ENCODE results near the gene GABRR1. TPM values are rescaled to one million over a fixed set of nuclear protein-coding genes. Genes with fewer than 3 reads are reported as not detected.

Gene GABRR1
- total and polyA plus RNA-seq, 9 donors: 0.07 TPM; not detected in 8

DNA sequence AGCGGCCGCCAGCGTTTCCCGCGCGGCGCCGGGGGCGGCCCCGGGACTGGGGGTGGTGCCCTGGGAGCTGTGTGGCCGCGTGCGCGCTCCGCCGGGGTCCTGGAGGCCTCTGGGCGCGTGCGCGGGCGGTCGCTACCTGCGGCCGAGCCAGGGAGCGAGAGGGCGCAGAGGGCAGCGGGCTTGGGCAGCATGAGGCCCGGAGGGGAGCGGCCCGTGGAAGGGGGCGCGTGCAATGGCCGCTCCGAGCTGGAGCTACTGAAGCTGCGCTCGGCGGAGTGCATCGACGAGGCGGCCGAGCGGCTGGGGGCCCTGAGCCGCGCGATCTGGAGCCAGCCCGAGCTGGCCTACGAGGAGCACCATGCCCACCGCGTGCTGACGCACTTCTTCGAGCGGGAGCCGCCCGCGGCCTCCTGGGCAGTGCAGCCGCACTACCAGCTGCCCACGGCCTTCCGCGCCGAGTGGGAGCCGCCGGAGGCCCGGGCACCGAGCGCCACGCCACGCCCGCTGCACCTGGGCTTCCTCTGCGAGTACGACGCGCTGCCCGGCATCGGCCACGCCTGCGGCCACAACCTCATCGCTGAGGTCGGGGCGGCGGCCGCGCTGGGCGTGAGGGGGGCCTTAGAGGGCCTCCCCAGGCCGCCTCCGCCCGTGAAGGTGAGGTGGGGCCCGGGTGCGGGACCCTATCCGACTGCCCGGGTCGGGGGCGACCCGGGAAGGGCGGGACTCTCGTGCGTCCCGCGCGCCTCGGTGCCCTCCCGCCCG lies 71.0 kb downstream of the GABRR1 start, which contains the start of gene PM20D2:
PM20D2 (plus strand) TSS at position 100 of the 762 bp plus-strand sequence; CDS start at position 190, 90 bp downstream.
- H3K4me3 ChIP-seq: peak within 1 kb of the TSS; percentile 77
- H3K27me3 ChIP-seq: no peaks in the 10 kb centered on the region
- H3K27ac ChIP-seq: peak within 1 kb of the TSS; percentile 82 to 97
- WGBS, 3 donors: 0 to 1% (median 0%) methylated on average over 62 to 102 of the region's 102 CpGs
- peak; percentile 65 to 82 (median 75) for DNase-seq
- intact Hi-C loops (cut with DNase I): loop anchor here in 2 of 4 donors (10.0 kb wide), 1 partner anchor 61 kb away; the partner anchor contains the start of gene PNRC1 (in 2 of the 2)
- TF ChIP-seq EP300 (IDR thresholded peaks at IDR 0.05) (no peak), POLR2A (IDR thresholded peaks at IDR 0.05) (peak; percentile 55)
- H3K36me3 ChIP-seq: no peaks in the 10 kb centered on the region
- H3K9me3 ChIP-seq: no peaks in the 10 kb centered on the region
- peaks cover 6% of the 10 kb centered on the region for H3K4me1 ChIP-seq (ENCODE audit: insufficient read depth)

DNA sequence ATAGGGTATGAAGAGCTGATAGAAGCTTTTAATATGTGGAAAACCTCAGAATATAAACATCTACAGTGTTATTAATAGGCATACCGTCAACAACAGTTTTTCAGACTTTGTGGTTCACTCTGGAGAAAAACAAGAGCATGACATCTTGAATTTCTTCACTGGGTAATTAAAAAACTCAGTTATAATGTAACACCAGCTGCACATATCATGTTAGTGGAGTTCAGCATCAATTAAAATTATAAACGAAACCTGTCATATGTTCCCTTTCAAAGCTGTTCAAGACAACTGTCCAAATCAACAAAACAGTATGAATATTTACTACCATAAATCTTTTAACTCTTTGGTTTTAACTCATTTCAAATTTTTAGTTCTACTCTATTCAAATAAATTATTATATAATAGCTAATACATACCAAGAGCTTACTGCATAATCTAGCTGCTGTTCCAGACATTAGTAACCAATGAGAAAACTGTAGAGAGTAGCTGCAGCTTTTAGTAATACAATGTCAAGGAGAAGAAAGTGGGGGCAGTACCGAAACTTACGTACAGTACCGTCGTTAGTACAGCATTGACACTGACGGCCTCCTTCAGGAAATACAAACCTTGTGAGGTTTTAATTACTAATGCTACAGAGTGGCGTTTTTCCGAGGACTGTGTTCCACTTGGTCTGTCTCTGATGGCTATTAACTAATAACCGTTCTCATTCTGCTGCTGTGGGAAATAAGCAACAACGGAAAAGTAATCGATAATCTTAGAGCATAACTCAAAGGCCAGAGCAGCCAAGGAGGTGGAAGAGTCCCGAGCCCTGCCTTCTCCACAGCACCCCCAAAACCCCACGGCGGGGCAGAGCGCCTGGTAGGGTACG lies 71.8 kb downstream of the GABRR1 start:
- H3K27ac ChIP-seq: peak overlapping the region; percentile 82 to 97
- H3K9me3 ChIP-seq: no peaks in the 10 kb centered on the region
- intact Hi-C loops (cut with DNase I): loop anchor here in 2 of 4 donors (10.0 kb wide), 1 partner anchor 61 kb away; the partner anchor contains the start of gene PNRC1 (in 2 of the 2)
- H3K4me3 ChIP-seq: peak overlapping the region; percentile 77
- no peak for DNase-seq
- no peaks in the 10 kb centered on the region for H3K27me3 ChIP-seq
- TF ChIP-seq EP300 (IDR thresholded peaks at IDR 0.05) (no peak), POLR2A (IDR thresholded peaks at IDR 0.05) (no peak)
- TF ChIP-seq, protein P1, sequence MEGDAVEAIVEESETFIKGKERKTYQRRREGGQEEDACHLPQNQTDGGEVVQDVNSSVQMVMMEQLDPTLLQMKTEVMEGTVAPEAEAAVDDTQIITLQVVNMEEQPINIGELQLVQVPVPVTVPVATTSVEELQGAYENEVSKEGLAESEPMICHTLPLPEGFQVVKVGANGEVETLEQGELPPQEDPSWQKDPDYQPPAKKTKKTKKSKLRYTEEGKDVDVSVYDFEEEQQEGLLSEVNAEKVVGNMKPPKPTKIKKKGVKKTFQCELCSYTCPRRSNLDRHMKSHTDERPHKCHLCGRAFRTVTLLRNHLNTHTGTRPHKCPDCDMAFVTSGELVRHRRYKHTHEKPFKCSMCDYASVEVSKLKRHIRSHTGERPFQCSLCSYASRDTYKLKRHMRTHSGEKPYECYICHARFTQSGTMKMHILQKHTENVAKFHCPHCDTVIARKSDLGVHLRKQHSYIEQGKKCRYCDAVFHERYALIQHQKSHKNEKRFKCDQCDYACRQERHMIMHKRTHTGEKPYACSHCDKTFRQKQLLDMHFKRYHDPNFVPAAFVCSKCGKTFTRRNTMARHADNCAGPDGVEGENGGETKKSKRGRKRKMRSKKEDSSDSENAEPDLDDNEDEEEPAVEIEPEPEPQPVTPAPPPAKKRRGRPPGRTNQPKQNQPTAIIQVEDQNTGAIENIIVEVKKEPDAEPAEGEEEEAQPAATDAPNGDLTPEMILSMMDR (IDR thresholded peaks at IDR 0.05): no peak
- no peaks in the 10 kb centered on the region for H3K36me3 ChIP-seq
- peaks cover 6% of the 10 kb centered on the region for H3K4me1 ChIP-seq (ENCODE audit: insufficient read depth)
- 0 to 2% (median 1%) methylated on average over 17 of the region's 17 CpGs for WGBS, 3 donors

DNA sequence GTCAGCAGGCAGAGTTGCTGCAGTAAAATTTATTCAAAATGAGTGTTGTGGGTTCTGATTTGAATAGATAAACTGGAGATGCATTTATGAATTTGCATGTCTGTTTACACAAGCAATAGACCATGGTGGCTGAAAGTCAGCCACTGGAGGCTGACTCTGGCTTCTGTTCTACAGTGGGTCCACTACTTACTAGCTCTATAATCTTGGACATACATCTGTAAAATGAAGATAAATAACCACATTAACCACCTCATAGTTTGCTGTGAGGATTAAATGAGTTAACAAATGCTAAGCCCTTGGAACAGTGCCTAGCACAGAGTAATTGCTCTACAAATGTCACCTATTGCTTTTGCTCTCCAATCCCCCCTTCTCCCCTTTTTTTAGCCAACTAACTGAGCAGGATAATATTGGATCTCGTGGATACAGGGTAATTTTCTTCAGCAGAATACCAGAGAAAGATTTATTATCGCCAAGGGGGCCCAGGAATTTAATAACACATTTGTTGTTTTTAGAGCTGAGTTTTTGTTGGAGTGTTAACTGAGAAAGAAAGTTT lies 72.7 kb downstream of the GABRR1 start:
- peak overlapping the region in 1 of 2 donors; percentile 19 for H3K27ac ChIP-seq
- H3K9me3 ChIP-seq: no peaks in the 10 kb centered on the region
- WGBS, 3 donors: 6 to 12% (median 10%) methylated on average over 2 of the region's 2 CpGs
- H3K4me1 ChIP-seq (ENCODE audit: insufficient read depth): peaks cover 6% of the 10 kb centered on the region
- H3K4me3 ChIP-seq: no peak overlapping the region
- intact Hi-C loops (cut with DNase I): loop anchor here in 2 of 4 donors (10.0 kb wide), 1 partner anchor 60 kb away; the partner anchor contains the start of gene PNRC1 (in 2 of the 2)
- TF ChIP-seq, protein P1 (IDR thresholded peaks at IDR 0.05): no peak
- TF ChIP-seq EP300 (IDR thresholded peaks at IDR 0.05) (no peak), POLR2A (IDR thresholded peaks at IDR 0.05) (no peak)
- no peak for DNase-seq
- H3K27me3 ChIP-seq: no peaks in the 10 kb centered on the region
- H3K36me3 ChIP-seq: no peaks in the 10 kb centered on the region

DNA sequence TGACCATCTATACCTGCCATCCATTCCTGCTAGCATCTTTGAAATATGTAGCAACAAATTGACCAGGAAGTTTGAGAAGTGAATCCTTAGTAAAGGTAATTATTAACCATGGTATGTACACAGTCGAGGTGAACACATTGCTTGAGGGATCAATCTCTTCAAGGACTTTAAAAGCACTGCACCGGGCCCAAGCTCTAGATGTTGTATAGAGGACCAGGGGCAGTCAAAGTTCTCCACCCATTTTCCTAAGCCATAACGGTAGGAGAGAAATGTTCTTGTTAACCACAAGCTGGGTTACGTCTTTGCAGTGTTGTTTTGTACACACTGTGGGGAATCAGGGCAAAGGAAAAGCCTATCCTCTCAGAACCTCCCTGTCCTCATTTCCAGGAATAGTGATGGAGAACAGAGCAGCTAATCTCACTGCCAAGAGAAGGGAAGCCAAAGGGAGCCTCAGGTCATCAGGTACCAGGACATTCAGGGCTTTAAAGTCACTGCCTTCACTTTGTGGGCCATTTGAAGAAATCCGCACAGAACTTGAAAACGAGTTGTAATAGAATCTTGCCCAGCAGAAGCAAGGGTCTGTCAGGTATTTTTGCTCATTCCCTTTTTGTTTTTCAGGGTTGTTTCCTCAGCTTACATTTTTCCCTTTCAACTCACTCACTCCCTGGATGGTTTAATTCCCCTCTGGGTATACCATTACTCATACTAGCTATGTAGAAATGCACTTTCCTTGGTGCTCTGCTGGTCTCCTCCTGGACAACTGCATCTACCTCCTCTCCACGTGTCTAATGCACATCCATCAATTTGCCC lies 76.6 kb downstream of the GABRR1 start:
- Histone ChIP-seq H3K27ac (no peak overlapping the region), H3K4me1 (ENCODE audit: insufficient read depth) (peaks cover 3% of the 10 kb centered on the region), H3K4me3 (no peak overlapping the region), H3K9me3 (no peaks in the 10 kb centered on the region), H3K27me3 (no peaks in the 10 kb centered on the region), H3K36me3 (no peaks in the 10 kb centered on the region)
- intact Hi-C loops (cut with DNase I): loop anchor here in 2 of 4 donors (10.0 kb wide), 1 partner anchor 56 kb away; the partner anchor contains the start of gene PNRC1 (in 2 of the 2)
- no peak for DNase-seq
- WGBS, 3 donors: 47 to 56% (median 53%) methylated on average over 7 of the region's 7 CpGs
- TF ChIP-seq EP300 (IDR thresholded peaks at IDR 0.05) (no peak), POLR2A (IDR thresholded peaks at IDR 0.05) (no peak)
- TF ChIP-seq, protein P1 (IDR thresholded peaks at IDR 0.05): no peak

Measured in ovary (tissue), 9 donors.